Hepatocyte (in vitro differentiated cells): Measurements from ENCODE around the gene GDPD4. TPM values are rescaled to one million over a fixed set of nuclear protein-coding genes. Genes with fewer than 3 reads are reported as not detected.

Experiments used
- DNase-seq: peaks from one replicate; pipeline ENCODE4 v3.0.0-alpha.2; 2016; ENCODE audit warnings: low spot score
- H2AFZ ChIP-seq: fragments of 200-600 bp; sonication (generic); 2 replicates; pipeline ENCODE4 v1.6.0; 2016; ENCODE audit warnings: antibody characterized with exemption, mild to moderate bottlenecking
- H3K27ac ChIP-seq: fragments of 200-600 bp; sonication (generic); 2 replicates; pipeline ENCODE4 v1.5.1; 2016; ENCODE audit warnings: mild to moderate bottlenecking
- H3K27me3 ChIP-seq: fragments of 200-600 bp; sonication (generic); 2 replicates; pipeline ENCODE4 v1.6.1; 2016
- H3K36me3 ChIP-seq: fragments of 200-600 bp; sonication (generic); replicated peaks from 2 replicates; pipeline ENCODE4 v1.5.1; 2016; ENCODE audit warnings: low read depth; ENCODE audit not compliant: insufficient read depth
- H3K4me1 ChIP-seq: fragments of 200-600 bp; sonication (generic); 2 replicates; pipeline ENCODE4 v1.5.1; 2016; ENCODE audit warnings: mild to moderate bottlenecking, moderate library complexity; ENCODE audit not compliant: insufficient read depth
- H3K4me2 ChIP-seq: fragments of 200-600 bp; sonication (generic); 2 replicates; pipeline ENCODE4 v1.6.0; 2016
- H3K4me3 ChIP-seq: fragments of 200-600 bp; sonication (generic); 2 replicates; pipeline ENCODE4 v1.5.1; 2016; ENCODE audit warnings: mild to moderate bottlenecking
- H3K79me2 ChIP-seq: fragments of 200-600 bp; sonication (generic); 2 replicates; pipeline ENCODE4 v1.6.0; 2017; ENCODE audit warnings: mild to moderate bottlenecking
- H3K9me2 ChIP-seq: fragments of 200-600 bp; sonication (generic); replicated peaks from 2 replicates; pipeline ENCODE4 v1.6.0; 2017; ENCODE audit warnings: mild to moderate bottlenecking; ENCODE audit not compliant: insufficient read depth
- H3K9me3 ChIP-seq: fragments of 200-600 bp; sonication (generic); 2 replicates; pipeline ENCODE4 v1.5.1; 2016; ENCODE audit warnings: low read depth, mild to moderate bottlenecking
- H4K20me1 ChIP-seq: fragments of 200-600 bp; sonication (generic); 2 replicates; pipeline ENCODE4 v1.6.0; 2016; ENCODE audit warnings: mild to moderate bottlenecking; ENCODE audit not compliant: insufficient read depth, poor library complexity, severe bottlenecking
- EZH2 ChIP-seq: fragments of 200-600 bp; sonication (generic); IDR thresholded peaks from 2 replicates; pipeline ENCODE4 v1.6.1; 2016; ENCODE audit warnings: antibody characterized with exemption, mild to moderate bottlenecking, borderline replicate concordance
- EZH2phosphoT487 ChIP-seq: fragments of 200-600 bp; sonication (generic); IDR thresholded peaks from one replicate; pipeline ENCODE4 v1.6.1; 2018; ENCODE audit warnings: antibody characterized with exemption, mild to moderate bottlenecking, low read depth, moderate library complexity; ENCODE audit not compliant: unreplicated experiment, severe bottlenecking
- WGBS: methylation state at CpG from one replicate; pipeline ENCODE4 v1.1.6; 2016; ENCODE audit warnings: low lambda C conversion rate; ENCODE audit errors: missing lambda C conversion rate; 5-methylcytosine and 5-hydroxymethylcytosine counted together
- polyA plus RNA-seq: library from polyadenylated mRNA; unstranded; fragments of >200 nt; fragmentation: Nextera tagmentation; extraction: Ambion mirVana; gene quantifications from 2 replicates; pipeline ENCODE4 v1.2.1, GENCODE V29; 2016
- total RNA-seq: library from RNA; depleted of rRNA; stranded (reverse); fragments of >200 nt; gene quantifications from 2 replicates; pipeline ENCODE4 v1.2.3, GENCODE V29; 2014
- TF ChIP-seq, protein P1 (sequence below): fragments of 200-600 bp; sonication (generic); IDR thresholded peaks from 2 replicates; pipeline ENCODE4 v1.5.1; 2016; ENCODE audit warnings: antibody characterized with exemption, mild to moderate bottlenecking; ENCODE audit not compliant: poor library complexity

The GDPD4 gene
- total and polyA plus RNA-seq, 2 experiments from 2014 or later, result 0.47 to 1.1 TPM

DNA sequence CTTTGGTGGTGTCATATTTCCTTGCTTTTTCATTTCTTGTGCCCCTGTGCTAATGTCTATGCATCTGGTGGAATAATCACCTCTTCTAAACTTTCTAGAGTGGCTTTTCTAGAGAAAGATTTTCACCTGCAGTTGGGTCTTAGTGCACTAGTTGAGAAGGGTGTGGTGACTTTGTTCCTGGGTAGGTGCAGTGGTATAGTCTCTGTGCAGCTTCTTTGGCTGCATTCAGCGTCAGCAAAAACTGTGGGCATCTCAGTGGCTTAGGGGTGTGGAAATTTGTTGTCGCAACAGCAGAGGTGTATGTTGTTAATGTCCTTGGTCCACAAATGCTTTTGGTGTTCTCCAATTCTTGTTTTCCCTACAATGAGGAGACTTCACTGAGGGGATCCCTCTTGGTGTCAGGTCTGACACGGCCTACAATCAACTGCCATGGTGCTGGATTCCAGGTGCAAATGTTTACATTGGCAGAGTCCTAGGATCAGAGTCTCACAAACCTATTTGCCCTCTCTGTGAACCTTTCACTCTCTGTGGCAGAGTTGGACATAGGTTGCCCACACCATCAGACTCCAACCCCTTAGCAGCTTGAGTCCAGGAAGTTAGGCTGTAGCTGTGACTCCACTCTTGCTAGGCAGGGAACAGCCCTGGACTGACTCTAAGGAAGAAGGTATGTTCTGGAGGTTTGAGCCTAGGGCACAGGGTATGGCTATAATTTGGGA lies 48.8 kb downstream of the GDPD4 start:
- Histone ChIP-seq H3K9me2 (no peaks in the 10 kb centered on the region), H2AFZ (no peak overlapping the region), H3K27me3 (no peaks in the 10 kb centered on the region), H3K9me3 (no peaks in the 10 kb centered on the region), H3K27ac (no peak overlapping the region), H3K4me1 (no peaks in the 10 kb centered on the region), H3K79me2 (no peaks in the 10 kb centered on the region), H3K4me2 (no peak overlapping the region), H4K20me1 (no peaks in the 10 kb centered on the region), H3K36me3 (no peaks in the 10 kb centered on the region), H3K4me3 (no peak overlapping the region)
- TF ChIP-seq EZH2 (no peak), EZH2phosphoT487 (no peak)
- 92% methylated on average over 3 of the region's 3 CpGs for WGBS
- no peak for DNase-seq

DNA sequence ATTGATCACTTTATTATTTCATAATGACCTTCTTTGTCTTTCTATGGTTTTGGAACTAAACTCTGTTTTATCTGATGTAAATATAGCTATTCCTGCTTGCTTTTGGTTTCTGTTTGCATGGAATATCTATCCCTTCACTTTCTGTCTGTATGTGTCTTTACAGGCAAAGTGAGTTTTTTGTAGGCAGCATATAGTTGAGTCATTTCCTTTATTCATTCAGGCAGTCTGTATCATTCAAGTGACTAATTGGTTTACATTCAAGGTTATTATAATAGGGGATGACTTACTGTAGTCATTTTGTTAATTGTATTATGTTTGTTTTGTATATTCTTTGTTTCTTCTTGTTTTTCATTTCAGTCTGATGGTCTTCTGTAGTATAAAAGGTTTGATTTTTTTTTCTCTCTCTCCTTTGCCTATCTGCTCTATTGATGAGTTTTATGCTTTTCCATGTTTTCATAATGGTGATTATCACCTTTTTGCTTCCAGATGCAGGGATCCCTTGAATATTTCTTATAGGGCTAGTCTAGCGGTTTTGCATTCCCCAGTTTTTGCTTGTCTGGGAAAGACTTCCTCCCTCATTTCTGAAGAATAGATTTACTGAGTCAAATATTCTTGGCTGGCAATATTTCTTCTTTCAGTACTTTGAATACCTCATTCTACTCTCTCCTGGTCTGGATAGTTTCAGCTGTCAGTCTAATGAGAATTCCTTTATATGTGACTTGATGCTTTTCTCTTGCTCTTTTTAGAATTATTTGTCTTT lies 50.4 kb downstream of the GDPD4 start:
- H3K9me2 ChIP-seq, result no peaks in the 10 kb centered on the region
- H3K27me3 ChIP-seq, result no peaks in the 10 kb centered on the region
- H3K79me2 ChIP-seq, result no peaks in the 10 kb centered on the region
- H2AFZ ChIP-seq, result no peak overlapping the region
- no peak overlapping the region for H3K4me3 ChIP-seq
- no peak overlapping the region for H3K4me2 ChIP-seq
- H3K4me1 ChIP-seq, result no peaks in the 10 kb centered on the region
- H3K36me3 ChIP-seq, result no peaks in the 10 kb centered on the region
- no peak for DNase-seq
- H4K20me1 ChIP-seq, result no peaks in the 10 kb centered on the region
- H3K9me3 ChIP-seq, result no peaks in the 10 kb centered on the region
- no peak overlapping the region for H3K27ac ChIP-seq
- 94% methylated on average over 1 of the region's 1 CpG for WGBS
- TF ChIP-seq, protein P1, sequence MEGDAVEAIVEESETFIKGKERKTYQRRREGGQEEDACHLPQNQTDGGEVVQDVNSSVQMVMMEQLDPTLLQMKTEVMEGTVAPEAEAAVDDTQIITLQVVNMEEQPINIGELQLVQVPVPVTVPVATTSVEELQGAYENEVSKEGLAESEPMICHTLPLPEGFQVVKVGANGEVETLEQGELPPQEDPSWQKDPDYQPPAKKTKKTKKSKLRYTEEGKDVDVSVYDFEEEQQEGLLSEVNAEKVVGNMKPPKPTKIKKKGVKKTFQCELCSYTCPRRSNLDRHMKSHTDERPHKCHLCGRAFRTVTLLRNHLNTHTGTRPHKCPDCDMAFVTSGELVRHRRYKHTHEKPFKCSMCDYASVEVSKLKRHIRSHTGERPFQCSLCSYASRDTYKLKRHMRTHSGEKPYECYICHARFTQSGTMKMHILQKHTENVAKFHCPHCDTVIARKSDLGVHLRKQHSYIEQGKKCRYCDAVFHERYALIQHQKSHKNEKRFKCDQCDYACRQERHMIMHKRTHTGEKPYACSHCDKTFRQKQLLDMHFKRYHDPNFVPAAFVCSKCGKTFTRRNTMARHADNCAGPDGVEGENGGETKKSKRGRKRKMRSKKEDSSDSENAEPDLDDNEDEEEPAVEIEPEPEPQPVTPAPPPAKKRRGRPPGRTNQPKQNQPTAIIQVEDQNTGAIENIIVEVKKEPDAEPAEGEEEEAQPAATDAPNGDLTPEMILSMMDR, result no peak
- TF ChIP-seq EZH2, result no peak
- TF ChIP-seq EZH2phosphoT487, result no peak

DNA sequence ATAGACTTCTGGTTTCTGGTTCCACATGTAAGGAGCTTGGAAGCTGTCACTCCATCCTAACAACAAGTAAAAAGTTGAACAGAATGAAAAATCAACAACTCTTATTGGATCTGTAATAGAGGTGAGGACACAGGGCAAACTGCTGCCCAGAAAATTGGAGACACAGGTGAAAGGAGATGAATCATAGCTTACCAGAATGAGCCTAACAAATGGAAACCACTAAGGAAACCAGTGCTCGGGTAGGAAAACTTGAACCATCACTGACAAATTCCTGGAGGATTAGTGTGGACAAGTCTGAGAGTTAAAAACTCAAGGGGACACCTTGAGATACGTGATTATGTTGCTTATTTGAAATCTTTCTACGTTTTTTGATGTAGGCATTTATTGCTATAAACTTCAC lies 52.1 kb downstream of the GDPD4 start:
- Histone ChIP-seq H3K4me2 (no peak overlapping the region), H2AFZ (no peak overlapping the region), H3K9me3 (no peaks in the 10 kb centered on the region), H4K20me1 (no peaks in the 10 kb centered on the region), H3K36me3 (no peaks in the 10 kb centered on the region), H3K27ac (no peak overlapping the region), H3K9me2 (no peaks in the 10 kb centered on the region), H3K27me3 (no peaks in the 10 kb centered on the region), H3K4me1 (no peaks in the 10 kb centered on the region), H3K4me3 (no peak overlapping the region), H3K79me2 (no peaks in the 10 kb centered on the region)
- DNase-seq, result no peak
- TF ChIP-seq EZH2 (no peak), EZH2phosphoT487 (no peak)
- TF ChIP-seq, protein P1, result no peak
- WGBS, result 85% methylated on average over 3 of the region's 3 CpGs
